ENCODE data around the gene AUTS2.

DNA sequence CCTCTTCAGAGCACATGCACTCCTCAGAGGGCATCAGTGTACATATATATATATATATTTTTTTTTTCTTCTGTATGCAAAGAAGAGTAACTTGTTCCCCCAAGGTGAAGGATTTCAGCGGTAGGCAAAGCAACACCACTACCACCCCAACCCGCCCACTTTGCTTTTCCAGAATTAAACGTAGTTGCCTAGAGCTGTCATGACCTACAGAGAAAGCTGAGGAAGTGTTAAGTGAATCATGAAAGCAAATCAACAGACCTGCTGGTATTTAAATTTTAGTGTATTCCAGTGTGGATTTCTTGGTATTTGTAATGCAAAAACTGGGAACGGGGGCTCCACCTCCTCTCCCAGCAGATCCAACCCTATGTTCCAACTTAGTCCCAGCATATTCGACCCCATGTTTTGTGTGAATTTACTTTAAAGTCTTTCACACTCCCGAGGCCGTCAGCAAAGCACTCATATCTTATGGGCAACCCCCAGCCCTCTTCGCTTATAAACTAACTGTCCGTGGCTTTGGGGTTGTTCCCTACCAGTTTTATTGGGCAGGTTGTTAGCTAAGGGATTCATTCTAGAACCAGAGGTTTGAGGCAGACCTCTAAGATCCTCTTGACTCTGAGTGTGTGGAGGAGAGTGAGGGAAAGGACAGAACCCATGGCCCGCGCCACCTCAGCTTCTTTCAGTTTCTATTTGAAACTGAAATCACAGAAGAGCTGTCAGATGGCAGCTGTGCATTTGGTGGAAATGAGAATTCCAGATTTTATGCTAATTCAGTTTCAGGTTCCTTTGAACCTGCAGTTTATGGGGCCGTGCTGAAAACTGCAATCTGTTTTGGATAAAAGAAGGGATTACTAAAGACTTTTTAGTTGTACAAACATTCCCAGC, 1083.4 kb downstream of the AUTS2 start:
- TF ChIP-seq EZH2phosphoT487 (IDR thresholded peaks at IDR 0.05; ENCODE audit: insufficient read depth, low read depth) (no peak), EZH2 (IDR thresholded peaks at IDR 0.05; ENCODE audit: insufficient read depth, poor library complexity, severe bottlenecking) (no peak)

Data from GM23248 (cell line).